Mesendoderm (in vitro differentiated cells): ENCODE results near the gene ZNF628.
A peak's percentile ranks its signal among the peaks of the same experiment; 100 is the strongest.

Experiments used
- DNase-seq: peaks from one replicate; pipeline ENCODE4 v3.0.0; 2013
- H2AK5ac ChIP-seq: 2 replicates; pipeline ENCODE4 v1.6.1; 2013; ENCODE audit warnings: low read length, inconsistent platforms
- H2BK120ac ChIP-seq: 2 replicates; pipeline ENCODE4 v1.6.1; 2013; ENCODE audit warnings: low read depth, mild to moderate bottlenecking, low read length, moderate library complexity, mixed read lengths
- H2BK15ac ChIP-seq: replicated peaks from 2 replicates; pipeline ENCODE4 v1.6.1; 2013; ENCODE audit warnings: low read depth, mild to moderate bottlenecking, moderate library complexity
- H2BK5ac ChIP-seq: 2 replicates; pipeline ENCODE4 v1.6.1; 2013; ENCODE audit warnings: low read length, inconsistent platforms
- H3K18ac ChIP-seq: 2 replicates; pipeline ENCODE4 v1.6.1; 2013; ENCODE audit warnings: mild to moderate bottlenecking, low read length, mixed read lengths
- H3K23ac ChIP-seq: one replicate; pipeline ENCODE4 v1.6.1; 2013; ENCODE audit warnings: low read length
- H3K27ac ChIP-seq: 2 replicates; pipeline ENCODE4 v1.5.1; 2013; ENCODE audit warnings: low read depth, mild to moderate bottlenecking, inconsistent platforms, low read length, moderate library complexity
- H3K27me3 ChIP-seq: 2 replicates; pipeline ENCODE4 v1.6.1; 2013; ENCODE audit warnings: low read length, control low read depth, mild to moderate bottlenecking, inconsistent platforms; ENCODE audit not compliant: insufficient read depth, poor library complexity
- H3K36me3 ChIP-seq: 2 replicates; pipeline ENCODE4 v1.6.1; 2013; ENCODE audit warnings: low read length, inconsistent platforms; ENCODE audit not compliant: control insufficient read depth, insufficient read depth
- H3K4ac ChIP-seq: one replicate; pipeline ENCODE4 v1.6.1; 2013; ENCODE audit warnings: low read depth, mild to moderate bottlenecking, low read length, moderate library complexity
- H3K4me1 ChIP-seq: 2 replicates; pipeline ENCODE4 v1.6.1; 2013; ENCODE audit warnings: low read depth, low read length, inconsistent platforms; ENCODE audit not compliant: control insufficient read depth
- H3K4me2 ChIP-seq: 2 replicates; pipeline ENCODE4 v1.6.1; 2013; ENCODE audit warnings: low read length
- H3K4me3 ChIP-seq: 2 replicates; pipeline ENCODE4 v1.5.1; 2013; ENCODE audit warnings: mild to moderate bottlenecking, low read length
- H3K56ac ChIP-seq: one replicate; pipeline ENCODE4 v1.6.1; 2013; ENCODE audit warnings: low read length
- H3K79me1 ChIP-seq: 2 replicates; pipeline ENCODE4 v1.6.1; 2013; ENCODE audit warnings: low read length, inconsistent platforms
- H3K79me2 ChIP-seq: 2 replicates; pipeline ENCODE4 v1.6.1; 2013; ENCODE audit warnings: mild to moderate bottlenecking, low read length; ENCODE audit not compliant: control insufficient read depth, insufficient read depth
- H3K9ac ChIP-seq: 2 replicates; pipeline ENCODE4 v1.6.1; 2013; ENCODE audit warnings: low read length, inconsistent platforms
- H4K5ac ChIP-seq: one replicate; pipeline ENCODE4 v1.6.1; 2013; ENCODE audit warnings: low read length
- H4K8ac ChIP-seq: one replicate; pipeline ENCODE4 v1.6.1; 2013; ENCODE audit warnings: low read depth, mild to moderate bottlenecking, control low read depth, low read length, moderate library complexity
- WGBS: extraction: QIAGEN DNeasy Blood & Tissue Kit; methylation state at CpG from one replicate; pipeline ENCODE4 v1.1.7; 2013; ENCODE audit warnings: low lambda C conversion rate, missing lambda C conversion rate; ENCODE audit not compliant: insufficient coverage; ENCODE audit errors: extremely low coverage; 5-methylcytosine and 5-hydroxymethylcytosine counted together

ZNF628 gene

GRCh38 chr19:55461259-55461973 lies 15.0 kb upstream of the ZNF628 start, which contains the start of gene ISOC2:
TSS of gene ISOC2 (minus strand) at chr19:55461642. CDS start at chr19:55456486, 5,156 bp downstream.
- Histone ChIP-seq H3K27ac (no peak within 1 kb of the TSS), H4K5ac (no peak within 1 kb of the TSS), H2BK15ac (no peak within 1 kb of the TSS), H3K27me3 (no peaks in the 10 kb centered on the region), H3K36me3 (no peaks in the 10 kb centered on the region), H2BK120ac (no peak within 1 kb of the TSS), H2BK5ac (no peak within 1 kb of the TSS), H3K4me3 (peak within 1 kb of the TSS; percentile 29), H3K79me2 (no peaks in the 10 kb centered on the region), H3K4ac (peak within 1 kb of the TSS; percentile 61), H3K4me2 (peak within 1 kb of the TSS; percentile 58), H2AK5ac (no peak within 1 kb of the TSS), H4K8ac (no peak within 1 kb of the TSS), H3K4me1 (no peaks in the 10 kb centered on the region), H3K56ac (peak within 1 kb of the TSS; percentile 79), H3K23ac (no peak within 1 kb of the TSS), H3K9ac (peak within 1 kb of the TSS; percentile 62), H3K79me1 (no peaks in the 10 kb centered on the region), H3K18ac (peak within 1 kb of the TSS; percentile 29)
- WGBS, result no CpG with 5 or more reads among the region's 54 CpGs
- peak; percentile 100 for DNase-seq

DNA sequence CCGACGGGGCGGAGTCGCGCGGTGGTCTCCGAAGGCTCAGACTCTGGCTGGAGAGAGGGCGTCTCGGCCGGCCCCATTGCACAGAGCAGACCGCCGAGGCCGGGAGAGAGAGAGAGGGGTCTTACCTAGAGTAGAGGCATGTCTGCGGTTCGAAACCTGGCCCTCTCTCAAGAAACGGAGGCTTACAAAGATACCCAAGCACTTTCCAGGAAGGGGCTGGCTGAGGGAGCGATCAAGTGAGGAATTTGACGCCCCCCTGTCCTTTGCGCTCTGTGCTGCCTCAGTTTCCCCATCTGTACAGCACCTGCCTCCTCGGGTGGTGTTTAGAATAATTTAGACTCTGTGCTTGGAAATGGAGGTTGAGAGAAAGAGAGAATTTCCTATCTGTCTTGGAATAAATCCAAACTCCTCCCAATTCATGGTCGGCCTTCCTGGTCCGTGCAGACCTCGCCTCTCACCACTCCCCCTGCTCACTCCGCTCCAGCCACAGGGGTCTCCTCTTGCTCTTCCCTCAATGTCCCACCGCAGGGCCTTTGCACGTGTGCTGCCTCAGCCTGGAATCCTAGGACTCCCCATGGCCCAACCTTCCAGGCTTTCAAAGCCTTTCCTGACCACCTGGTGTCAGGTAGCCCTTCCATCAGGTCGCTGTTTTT lies 14.3 kb upstream of the ZNF628 start:
- Histone ChIP-seq H2AK5ac (no peak overlapping the region), H3K79me2 (no peaks in the 10 kb centered on the region), H4K5ac (no peak overlapping the region), H3K79me1 (no peaks in the 10 kb centered on the region), H3K27me3 (no peaks in the 10 kb centered on the region), H3K4me3 (no peak overlapping the region), H2BK15ac (no peak overlapping the region), H4K8ac (no peak overlapping the region), H3K23ac (no peak overlapping the region), H3K4me1 (no peaks in the 10 kb centered on the region), H3K4me2 (peak overlapping the region; percentile 58), H3K18ac (no peak overlapping the region), H3K27ac (no peak overlapping the region), H3K56ac (peak overlapping the region; percentile 79), H2BK5ac (no peak overlapping the region), H2BK120ac (no peak overlapping the region), H3K4ac (no peak overlapping the region), H3K36me3 (no peaks in the 10 kb centered on the region), H3K9ac (peak overlapping the region; percentile 60)
- no CpG with 5 or more reads among the region's 27 CpGs for WGBS
- no peak for DNase-seq

DNA sequence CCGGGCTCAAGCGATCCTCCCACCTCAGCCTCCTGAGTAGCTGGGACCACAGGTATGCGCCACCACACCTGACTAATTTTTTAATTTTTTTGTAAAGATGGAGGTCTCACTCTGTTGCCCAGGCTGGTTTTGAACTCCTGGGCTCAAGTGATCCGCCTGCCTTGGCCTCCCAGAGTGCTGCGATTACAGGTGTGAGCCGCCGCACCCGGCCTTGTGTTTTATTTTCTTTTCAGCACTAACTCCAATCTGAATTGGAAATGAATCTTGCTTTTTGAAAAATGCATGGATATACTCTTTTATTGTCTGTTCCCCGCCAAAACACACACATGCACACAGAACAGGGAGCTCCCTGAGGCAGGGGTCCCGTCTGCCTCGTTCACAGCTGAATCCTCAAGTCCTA lies 13.7 kb upstream of the ZNF628 start:
- Histone ChIP-seq H3K9ac (no peak overlapping the region), H3K4me3 (no peak overlapping the region), H3K36me3 (no peaks in the 10 kb centered on the region), H3K79me1 (no peaks in the 10 kb centered on the region), H2BK120ac (no peak overlapping the region), H2BK5ac (no peak overlapping the region), H3K18ac (no peak overlapping the region), H3K27me3 (no peaks in the 10 kb centered on the region), H4K5ac (no peak overlapping the region), H4K8ac (no peak overlapping the region), H3K23ac (no peak overlapping the region), H3K4me2 (no peak overlapping the region), H3K27ac (no peak overlapping the region), H2AK5ac (no peak overlapping the region), H3K56ac (no peak overlapping the region), H2BK15ac (no peak overlapping the region), H3K79me2 (no peaks in the 10 kb centered on the region), H3K4ac (no peak overlapping the region), H3K4me1 (no peaks in the 10 kb centered on the region)
- no peak for DNase-seq
- WGBS, result no CpG with 5 or more reads among the region's 11 CpGs

GRCh38 chr19:55463583-55464031 lies 12.8 kb upstream of the ZNF628 start:
- no peak overlapping the region for H3K27ac ChIP-seq
- H3K4ac ChIP-seq, result no peak overlapping the region
- no peak for DNase-seq
- H2BK5ac ChIP-seq, result no peak overlapping the region
- H3K79me1 ChIP-seq, result no peaks in the 10 kb centered on the region
- H2AK5ac ChIP-seq, result no peak overlapping the region
- no peak overlapping the region for H3K18ac ChIP-seq
- no peaks in the 10 kb centered on the region for H3K36me3 ChIP-seq
- no peaks in the 10 kb centered on the region for H3K27me3 ChIP-seq
- H3K23ac ChIP-seq, result no peak overlapping the region
- no peak overlapping the region for H4K8ac ChIP-seq
- H3K79me2 ChIP-seq, result no peaks in the 10 kb centered on the region
- H3K4me2 ChIP-seq, result no peak overlapping the region
- WGBS, result no CpG with 5 or more reads among the region's 15 CpGs
- H3K4me3 ChIP-seq, result no peak overlapping the region
- H2BK120ac ChIP-seq, result no peak overlapping the region
- no peak overlapping the region for H4K5ac ChIP-seq
- no peak overlapping the region for H3K56ac ChIP-seq
- H2BK15ac ChIP-seq, result no peak overlapping the region
- H3K9ac ChIP-seq, result no peak overlapping the region
- H3K4me1 ChIP-seq, result no peaks in the 10 kb centered on the region

GRCh38 chr19:55464039-55464661 lies 12.3 kb upstream of the ZNF628 start:
- Histone ChIP-seq H3K4me3 (no peak overlapping the region), H3K4me2 (no peak overlapping the region), H3K4ac (no peak overlapping the region), H3K79me1 (no peaks in the 10 kb centered on the region), H2AK5ac (no peak overlapping the region), H3K56ac (no peak overlapping the region), H4K8ac (no peak overlapping the region), H3K79me2 (no peaks in the 10 kb centered on the region), H2BK5ac (no peak overlapping the region), H3K18ac (no peak overlapping the region), H2BK15ac (no peak overlapping the region), H3K4me1 (no peaks in the 10 kb centered on the region), H3K27me3 (no peaks in the 10 kb centered on the region), H3K36me3 (no peaks in the 10 kb centered on the region), H4K5ac (no peak overlapping the region), H2BK120ac (no peak overlapping the region), H3K9ac (no peak overlapping the region), H3K23ac (no peak overlapping the region), H3K27ac (no peak overlapping the region)
- WGBS, result no CpG with 5 or more reads among the region's 23 CpGs
- DNase-seq, result no peak
